ENCODE data around the gene UGGT2. TPM values are rescaled to one million over a fixed set of nuclear protein-coding genes. Genes with fewer than 3 reads are reported as not detected.
A peak's percentile ranks its signal among the peaks of the same experiment; 100 is the strongest.

Gene UGGT2
- total RNA-seq, 2 donors from 2014 or later, result 37.2 to 40.9 TPM

DNA sequence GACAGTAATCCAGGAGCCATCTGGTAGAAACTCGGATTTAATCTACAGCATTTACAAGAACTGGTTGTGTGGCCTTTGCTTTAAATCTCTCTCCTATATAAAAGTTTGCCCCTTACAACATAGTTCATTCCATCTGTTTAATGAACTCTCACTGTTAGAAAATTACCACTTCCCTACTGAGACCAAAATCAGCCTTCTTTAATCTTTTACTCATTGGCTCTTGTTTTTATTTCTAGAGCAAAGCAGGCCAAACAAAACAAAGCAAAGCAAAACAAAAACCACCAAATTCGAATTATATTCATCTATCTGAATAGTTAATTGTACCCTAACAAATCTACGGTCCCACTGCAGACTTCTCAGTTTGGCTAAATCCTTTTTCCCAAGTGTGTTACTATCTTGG, 127.0 kb downstream of the UGGT2 start:
- peaks cover 35% of the 10 kb centered on the region for H3K9me3 Mint-ChIP-seq
- no peak overlapping the region for H3K4me3 ChIP-seq (ENCODE audit: low read length)
- no peaks in the 10 kb centered on the region for H3K27me3 ChIP-seq (ENCODE audit: control insufficient read depth, insufficient read depth, low read length, poor library complexity, severe bottlenecking)
- WGBS, 2 experiments (ENCODE audit: insufficient coverage in 1 of 2, insufficient read length in 1 of 2), result 82 to 89% methylated on average over 2 to 3 of the region's 3 CpGs
- no peak overlapping the region for H3K4me3 Mint-ChIP-seq
- no peak for TF ChIP-seq CTCF (conservative IDR thresholded peaks at IDR 0.05)
- H3K9me3 ChIP-seq (ENCODE audit: control insufficient read depth, low read length), result peaks cover 20% of the 10 kb centered on the region
- DNase-seq, result no peak
- H3K36me3 ChIP-seq (ENCODE audit: control insufficient read depth, insufficient read depth, low read length), result peaks cover 12% of the 10 kb centered on the region
- no peak overlapping the region for H3K27ac ChIP-seq (ENCODE audit: low read depth, low read length)
- no peaks in the 10 kb centered on the region for H3K4me1 ChIP-seq (ENCODE audit: control insufficient read depth, insufficient read depth, low read length)
- H3K27me3 Mint-ChIP-seq (ENCODE audit: insufficient read depth), result no peaks in the 10 kb centered on the region
- H3K36me3 Mint-ChIP-seq (ENCODE audit: low read depth), result peaks cover 52% of the 10 kb centered on the region
- no peak overlapping the region for H3K9ac ChIP-seq (ENCODE audit: extremely low read depth, low read length, poor library complexity, severe bottlenecking)
- H3K4me1 Mint-ChIP-seq, result no peaks in the 10 kb centered on the region
- H3K27ac Mint-ChIP-seq, result no peak overlapping the region

DNA sequence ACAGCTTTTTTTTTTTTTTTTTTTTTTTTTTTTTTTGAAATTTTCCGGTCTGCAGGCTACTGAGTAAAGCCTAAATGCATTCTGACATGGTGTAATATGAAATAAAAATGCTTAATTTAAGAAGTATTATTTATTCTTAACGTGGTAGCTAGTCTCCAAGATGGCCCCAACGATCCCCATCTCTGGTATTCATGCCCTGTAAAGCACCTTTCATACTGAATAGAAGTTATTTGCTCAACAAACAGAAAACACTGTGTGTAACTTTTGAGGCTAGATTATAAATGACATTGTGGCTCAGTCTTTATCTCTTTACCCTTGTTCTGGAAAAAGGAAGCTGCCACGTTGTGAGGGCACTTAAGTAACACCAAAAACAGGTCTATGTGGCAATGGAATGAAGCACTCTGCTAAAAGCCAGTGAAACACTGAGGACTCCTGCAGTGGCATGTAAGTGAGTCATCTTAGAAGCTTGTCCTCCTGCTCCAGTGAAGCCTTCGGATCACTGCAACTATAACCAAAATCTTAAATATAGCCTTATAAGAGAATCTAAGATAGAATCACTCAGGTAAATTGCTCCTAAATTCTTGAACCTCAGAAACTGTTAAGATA, 128.7 kb downstream of the UGGT2 start:
- Histone ChIP-seq H3K4me3 (ENCODE audit: low read length) (no peak overlapping the region), H3K9me3 (ENCODE audit: control insufficient read depth, low read length) (peaks cover 4% of the 10 kb centered on the region), H3K4me1 (ENCODE audit: control insufficient read depth, insufficient read depth, low read length) (no peaks in the 10 kb centered on the region), H3K27me3 (ENCODE audit: control insufficient read depth, insufficient read depth, low read length, poor library complexity, severe bottlenecking) (no peaks in the 10 kb centered on the region), H3K27ac (ENCODE audit: low read depth, low read length) (no peak overlapping the region), H3K36me3 (ENCODE audit: control insufficient read depth, insufficient read depth, low read length) (peaks cover 3% of the 10 kb centered on the region), H3K9ac (ENCODE audit: extremely low read depth, low read length, poor library complexity, severe bottlenecking) (no peak overlapping the region)
- 20 to 71% methylated on average over 1 to 5 of the region's 5 CpGs for WGBS, 2 experiments (ENCODE audit: insufficient coverage in 1 of 2, insufficient read length in 1 of 2)
- peak; percentile 57 for DNase-seq
- no peak overlapping the region for H3K4me3 Mint-ChIP-seq
- peaks cover 39% of the 10 kb centered on the region for H3K36me3 Mint-ChIP-seq (ENCODE audit: low read depth)
- H3K27ac Mint-ChIP-seq, result no peak overlapping the region
- H3K27me3 Mint-ChIP-seq (ENCODE audit: insufficient read depth), result no peaks in the 10 kb centered on the region
- H3K9me3 Mint-ChIP-seq, result peaks cover 19% of the 10 kb centered on the region
- no peak for TF ChIP-seq CTCF (conservative IDR thresholded peaks at IDR 0.05)
- H3K4me1 Mint-ChIP-seq, result no peaks in the 10 kb centered on the region

- no peaks in the 10 kb centered on the region for H3K27me3 Mint-ChIP-seq (ENCODE audit: insufficient read depth)
- Histone ChIP-seq H3K4me3 (ENCODE audit: low read length) (no peak overlapping the region), H3K27me3 (ENCODE audit: control insufficient read depth, insufficient read depth, low read length, poor library complexity, severe bottlenecking) (no peaks in the 10 kb centered on the region)
These were observed 131.7 kb downstream of the UGGT2 start for GRCh38 chr13:95921485-95921884.

More at GRCh38 chr13:95921485-95921884, 131.7 kb downstream of the UGGT2 start:
- Histone ChIP-seq H3K9ac (ENCODE audit: extremely low read depth, low read length, poor library complexity, severe bottlenecking) (no peak overlapping the region), H3K9me3 (ENCODE audit: control insufficient read depth, low read length) (peaks cover 18% of the 10 kb centered on the region), H3K27ac (ENCODE audit: low read depth, low read length) (no peak overlapping the region), H3K4me1 (ENCODE audit: control insufficient read depth, insufficient read depth, low read length) (no peaks in the 10 kb centered on the region), H3K36me3 (ENCODE audit: control insufficient read depth, insufficient read depth, low read length) (no peaks in the 10 kb centered on the region)
- Mint-ChIP-seq H3K4me1 (no peaks in the 10 kb centered on the region), H3K27ac (no peak overlapping the region), H3K9me3 (peaks cover 4% of the 10 kb centered on the region), H3K4me3 (no peak overlapping the region), H3K36me3 (ENCODE audit: low read depth) (peaks cover 47% of the 10 kb centered on the region)
- no peak for TF ChIP-seq CTCF (conservative IDR thresholded peaks at IDR 0.05)
- no peak for DNase-seq
- 79% methylated on average over 2 of the region's 2 CpGs; no CpG with 5 or more reads in 1 of the 2 experiments for WGBS, 2 experiments (ENCODE audit: insufficient coverage in 1 of 2, insufficient read length in 1 of 2)

Data from endodermal cell (in vitro differentiated cells).